Neural progenitor cell (in vitro differentiated cells): ENCODE results near the gene TNFRSF6B.

Experiments
- CTCF ChIP-seq: fragments of 200-600 bp; sonication (generic); IDR thresholded peaks from 2 replicates; pipeline ENCODE4 v1.5.1; 2017; ENCODE audit warnings: antibody characterized with exemption, mild to moderate bottlenecking
- EZH2phosphoT487 ChIP-seq: fragments of 200-600 bp; sonication (generic); IDR thresholded peaks from 2 replicates; pipeline ENCODE4 v1.6.1; 2017; ENCODE audit warnings: antibody characterized with exemption

GRCh38 chr20:63693733-63694583 lies 2.5 kb upstream of the TNFRSF6B start:
- TF ChIP-seq CTCF (no peak), EZH2phosphoT487 (no peak)
